OCI-LY7 (cell line): ENCODE results near the gene IGFLR1.

ENCODE experiments used
- EZH2phosphoT487 ChIP-seq: fragments of 200-600 bp; sonication (generic); IDR thresholded peaks from 2 replicates; pipeline ENCODE4 v1.6.1; 2018; ENCODE audit warnings: low read depth, borderline replicate concordance, mild to moderate bottlenecking, mixed run types, antibody characterized with exemption, low read length, moderate library complexity, mixed read lengths
- TF ChIP-seq, protein P1 (sequence below): fragments of 200-600 bp; sonication (generic); conservative IDR thresholded peaks from 2 replicates; pipeline ENCODE4 v1.5.1; 2014; ENCODE audit warnings: mild to moderate bottlenecking, antibody characterized with exemption, low read length, moderate library complexity, mixed read lengths

DNA sequence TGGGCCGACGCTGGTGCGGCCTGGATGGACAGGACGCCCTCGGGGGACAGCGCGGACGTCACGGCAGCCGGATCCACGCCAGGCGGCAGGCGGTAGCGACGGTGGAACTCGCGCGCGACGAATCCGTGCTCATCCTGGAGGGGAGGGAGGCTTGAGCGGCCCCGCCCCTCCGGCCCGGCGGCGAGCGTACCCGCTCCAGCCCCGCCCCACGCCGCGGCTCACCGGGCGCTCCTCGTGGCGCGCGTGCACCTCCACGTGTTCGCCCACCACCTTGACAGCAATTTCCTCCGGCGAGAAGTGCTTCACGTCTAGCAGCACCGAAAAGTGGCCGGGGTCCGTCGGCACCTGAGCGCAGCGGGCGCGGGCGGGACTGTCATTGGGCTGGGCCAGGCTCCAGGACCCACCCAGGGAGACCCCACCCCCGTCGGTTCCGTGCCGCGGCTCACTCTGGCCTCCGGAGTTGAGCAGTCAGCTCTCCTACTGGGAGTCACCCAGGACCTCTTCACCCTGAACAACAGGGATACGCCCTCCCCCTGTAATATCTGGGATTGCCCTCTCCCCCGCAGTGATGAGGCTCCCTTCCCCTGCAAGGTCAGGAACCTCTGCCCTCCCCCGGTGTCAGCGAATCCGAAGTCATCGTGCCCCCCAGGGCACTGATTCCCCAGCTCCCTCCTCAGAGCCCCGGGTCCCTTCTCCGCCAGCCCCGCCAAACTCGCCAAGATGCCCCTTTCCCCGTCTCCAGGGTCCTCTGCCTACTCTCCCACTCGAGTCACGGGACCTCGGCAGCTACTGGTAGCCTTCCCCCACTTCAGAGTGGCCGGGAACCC is 13.5 kb upstream of the IGFLR1 start:
- TF ChIP-seq, protein P1, sequence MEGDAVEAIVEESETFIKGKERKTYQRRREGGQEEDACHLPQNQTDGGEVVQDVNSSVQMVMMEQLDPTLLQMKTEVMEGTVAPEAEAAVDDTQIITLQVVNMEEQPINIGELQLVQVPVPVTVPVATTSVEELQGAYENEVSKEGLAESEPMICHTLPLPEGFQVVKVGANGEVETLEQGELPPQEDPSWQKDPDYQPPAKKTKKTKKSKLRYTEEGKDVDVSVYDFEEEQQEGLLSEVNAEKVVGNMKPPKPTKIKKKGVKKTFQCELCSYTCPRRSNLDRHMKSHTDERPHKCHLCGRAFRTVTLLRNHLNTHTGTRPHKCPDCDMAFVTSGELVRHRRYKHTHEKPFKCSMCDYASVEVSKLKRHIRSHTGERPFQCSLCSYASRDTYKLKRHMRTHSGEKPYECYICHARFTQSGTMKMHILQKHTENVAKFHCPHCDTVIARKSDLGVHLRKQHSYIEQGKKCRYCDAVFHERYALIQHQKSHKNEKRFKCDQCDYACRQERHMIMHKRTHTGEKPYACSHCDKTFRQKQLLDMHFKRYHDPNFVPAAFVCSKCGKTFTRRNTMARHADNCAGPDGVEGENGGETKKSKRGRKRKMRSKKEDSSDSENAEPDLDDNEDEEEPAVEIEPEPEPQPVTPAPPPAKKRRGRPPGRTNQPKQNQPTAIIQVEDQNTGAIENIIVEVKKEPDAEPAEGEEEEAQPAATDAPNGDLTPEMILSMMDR: no peak
- TF ChIP-seq EZH2phosphoT487: no peak
